Activated naive CD4-positive, alpha-beta T cell treated with anti-CD3 and anti-CD28 coated beads, Interleukin-2, amount 10 ng/mL, durations not matched to agents 7 days and 5 days (primary cell): Measurements from ENCODE around the gene BACH2.

Experiments used
- CTCF ChIA-PET: fragments of 350-600 bp; sonication (Branson Sonifier 250); formaldehyde crosslinking; loops from one replicate; lab custom pipeline; 2021; ENCODE audit warnings: antibody characterized with exemption; lab: Charles Lee
- DNase-seq: peaks from one replicate; pipeline ENCODE4 v3.0.0-alpha.2; 2020
- H3K27ac Mint-ChIP-seq: one replicate; pipeline ENCODE4 v1.8.0; 2021; ENCODE audit warnings: mild to moderate bottlenecking, moderate library complexity, mixed read lengths
- H3K27me3 Mint-ChIP-seq: one replicate; pipeline ENCODE4 v1.8.0; 2021; ENCODE audit warnings: mild to moderate bottlenecking, mixed read lengths
- H3K36me3 Mint-ChIP-seq: one replicate; pipeline ENCODE4 v1.8.0; 2021; ENCODE audit warnings: mixed read lengths
- H3K4me1 Mint-ChIP-seq: one replicate; pipeline ENCODE4 v1.8.0; 2021; ENCODE audit warnings: mixed read lengths
- H3K4me3 Mint-ChIP-seq: one replicate; pipeline ENCODE4 v1.8.0; 2021; ENCODE audit warnings: mild to moderate bottlenecking, moderate library complexity, mixed read lengths
- H3K9me3 Mint-ChIP-seq: one replicate; pipeline ENCODE4 v1.8.0; 2021; ENCODE audit warnings: mixed read lengths

BACH2 gene

GRCh38 chr6:89932245-89932802, 364.3 kb downstream of the BACH2 start:
- H3K36me3 Mint-ChIP-seq, result peaks cover 80% of the 10 kb centered on the region
- H3K27me3 Mint-ChIP-seq, result no peaks in the 10 kb centered on the region
- no peaks in the 10 kb centered on the region for H3K9me3 Mint-ChIP-seq
- CTCF ChIA-PET, result no interaction called here
- H3K4me1 Mint-ChIP-seq, result peaks cover 27% of the 10 kb centered on the region
- H3K4me3 Mint-ChIP-seq, result no peak overlapping the region
- no peak for DNase-seq
- no peak overlapping the region for H3K27ac Mint-ChIP-seq

DNA sequence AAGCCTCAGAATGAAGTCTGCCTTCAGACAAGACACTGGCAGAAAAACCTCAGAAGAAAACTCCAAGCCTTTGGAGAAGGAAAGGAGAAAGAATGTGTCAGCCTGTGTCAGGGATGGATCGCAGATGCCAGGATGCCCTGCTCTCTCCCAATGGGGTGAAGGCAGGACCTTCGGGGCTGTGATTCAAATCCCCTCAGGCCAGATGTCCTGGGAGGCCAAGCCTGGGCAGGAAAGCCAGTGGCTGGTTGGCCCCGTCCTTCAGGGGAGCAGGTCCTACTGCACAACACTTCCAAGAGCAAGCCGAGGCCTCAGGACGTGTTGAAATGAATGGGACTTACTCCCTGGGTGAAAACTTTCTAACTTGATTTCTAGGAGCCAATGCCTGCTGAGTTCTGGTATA, 365.9 kb downstream of the BACH2 start:
- CTCF ChIA-PET, result interaction anchor here (1.3 kb wide), 1 partner anchor 10 kb away, joined by 5 read pairs; no protein-coding TSS in a partner anchor
- peaks cover 41% of the 10 kb centered on the region for H3K4me1 Mint-ChIP-seq
- no peak overlapping the region for H3K27ac Mint-ChIP-seq
- no peak overlapping the region for H3K4me3 Mint-ChIP-seq
- H3K36me3 Mint-ChIP-seq, result peaks cover 74% of the 10 kb centered on the region
- DNase-seq, result no peak
- no peaks in the 10 kb centered on the region for H3K27me3 Mint-ChIP-seq
- no peaks in the 10 kb centered on the region for H3K9me3 Mint-ChIP-seq

- CTCF ChIA-PET, result no interaction called here
- no peak for DNase-seq
- H3K36me3 Mint-ChIP-seq, result peaks cover 69% of the 10 kb centered on the region
- H3K4me3 Mint-ChIP-seq, result no peak overlapping the region
- peaks cover 3% of the 10 kb centered on the region for H3K27me3 Mint-ChIP-seq
- H3K4me1 Mint-ChIP-seq, result peaks cover 44% of the 10 kb centered on the region
- H3K9me3 Mint-ChIP-seq, result peaks cover 2% of the 10 kb centered on the region
- H3K27ac Mint-ChIP-seq, result no peak overlapping the region
Measured at GRCh38 chr6:89928604-89929003, 368.0 kb downstream of the BACH2 start.

- Mint-ChIP-seq H3K4me3 (no peak overlapping the region), H3K4me1 (peaks cover 44% of the 10 kb centered on the region), H3K36me3 (peaks cover 63% of the 10 kb centered on the region), H3K27me3 (peaks cover 3% of the 10 kb centered on the region), H3K27ac (peak overlapping the region; percentile 60), H3K9me3 (peaks cover 2% of the 10 kb centered on the region)
- CTCF ChIA-PET, result interaction anchor here (0.7 to 1.1 kb wide), 2 partner anchors 12 to 15 kb away, joined by 3 read pairs; no protein-coding TSS in a partner anchor
- no peak for DNase-seq
Measured at GRCh38 chr6:89927791-89928550, 368.7 kb downstream of the BACH2 start.

DNA sequence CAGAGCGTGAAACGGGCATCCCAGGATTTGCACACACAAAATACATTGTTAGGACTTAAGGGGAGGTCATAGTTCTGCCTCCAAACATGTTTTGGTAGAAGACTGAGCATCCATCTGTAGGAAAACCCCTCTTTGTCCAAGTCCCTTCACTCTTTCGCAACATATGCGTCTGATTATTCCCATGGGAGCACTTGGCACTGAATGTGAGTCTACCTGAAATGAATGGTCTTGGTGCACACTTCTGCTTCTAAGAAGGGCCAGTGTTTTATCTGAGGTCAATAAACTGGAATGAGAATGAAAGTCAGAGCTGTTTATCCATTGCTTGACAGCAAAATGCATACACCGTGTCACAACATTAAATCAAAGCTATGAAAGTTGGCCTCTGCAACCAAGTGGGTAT, 369.4 kb downstream of the BACH2 start:
- Mint-ChIP-seq H3K36me3 (peaks cover 59% of the 10 kb centered on the region), H3K4me1 (peaks cover 44% of the 10 kb centered on the region), H3K4me3 (no peak overlapping the region), H3K27ac (peak overlapping the region; percentile 15), H3K27me3 (peaks cover 3% of the 10 kb centered on the region), H3K9me3 (peaks cover 2% of the 10 kb centered on the region)
- CTCF ChIA-PET, result interaction anchor here (0.7 to 1.1 kb wide), 2 partner anchors 13 to 16 kb away, joined by 3 read pairs; no protein-coding TSS in a partner anchor
- DNase-seq, result no peak

GRCh38 chr6:89925826-89926225, 370.8 kb downstream of the BACH2 start:
- Mint-ChIP-seq H3K9me3 (peaks cover 2% of the 10 kb centered on the region), H3K36me3 (peaks cover 46% of the 10 kb centered on the region), H3K27me3 (peaks cover 12% of the 10 kb centered on the region), H3K4me3 (no peak overlapping the region), H3K4me1 (peaks cover 46% of the 10 kb centered on the region), H3K27ac (peak overlapping the region; percentile 25)
- DNase-seq, result no peak
- CTCF ChIA-PET, result no interaction called here

- DNase-seq, result no peak
- CTCF ChIA-PET, result interaction anchor here (1.8 kb wide), 1 partner anchor 16 kb away, joined by 4 read pairs; no protein-coding TSS in a partner anchor
- Mint-ChIP-seq H3K27ac (no peak overlapping the region), H3K36me3 (peaks cover 32% of the 10 kb centered on the region), H3K27me3 (peaks cover 13% of the 10 kb centered on the region), H3K4me3 (no peak overlapping the region), H3K9me3 (peaks cover 2% of the 10 kb centered on the region), H3K4me1 (peaks cover 34% of the 10 kb centered on the region)
Measured at GRCh38 chr6:89924231-89924630, 372.4 kb downstream of the BACH2 start.

GRCh38 chr6:89921691-89922090, 375.0 kb downstream of the BACH2 start:
- H3K4me1 Mint-ChIP-seq, result peaks cover 14% of the 10 kb centered on the region
- CTCF ChIA-PET, result no interaction called here
- H3K4me3 Mint-ChIP-seq, result no peak overlapping the region
- no peak overlapping the region for H3K27ac Mint-ChIP-seq
- peaks cover 10% of the 10 kb centered on the region for H3K36me3 Mint-ChIP-seq
- H3K27me3 Mint-ChIP-seq, result peaks cover 18% of the 10 kb centered on the region
- DNase-seq, result no peak
- H3K9me3 Mint-ChIP-seq, result peaks cover 9% of the 10 kb centered on the region

DNA sequence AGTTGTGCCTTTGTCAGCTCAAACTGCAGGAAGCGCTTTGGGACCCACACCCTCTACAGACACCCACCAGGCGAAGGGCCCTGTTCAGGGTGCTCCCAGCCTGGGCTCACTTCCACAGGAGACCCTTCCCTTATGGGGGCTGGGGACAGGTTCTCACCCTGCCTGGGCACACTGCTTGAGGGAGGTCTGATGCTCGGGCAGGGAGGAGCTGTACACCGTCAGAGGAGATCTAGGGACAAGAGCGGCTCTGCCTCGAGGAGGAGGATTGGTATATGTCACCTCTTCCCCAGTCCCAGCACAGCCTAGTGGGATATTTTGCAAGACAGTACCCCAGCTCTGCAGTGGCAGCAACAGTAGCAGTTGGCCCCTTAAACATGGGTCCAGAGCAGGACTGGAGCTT, 375.4 kb downstream of the BACH2 start:
- H3K9me3 Mint-ChIP-seq, result peaks cover 13% of the 10 kb centered on the region
- peaks cover 12% of the 10 kb centered on the region for H3K36me3 Mint-ChIP-seq
- CTCF ChIA-PET, result interaction anchor here (1.4 kb wide), 1 partner anchor 19 kb away, joined by 3 read pairs; no protein-coding TSS in a partner anchor
- no peak overlapping the region for H3K27ac Mint-ChIP-seq
- peaks cover 10% of the 10 kb centered on the region for H3K4me1 Mint-ChIP-seq
- no peak overlapping the region for H3K4me3 Mint-ChIP-seq
- DNase-seq, result no peak
- H3K27me3 Mint-ChIP-seq, result peaks cover 18% of the 10 kb centered on the region

GRCh38 chr6:89917801-89918366, 378.8 kb downstream of the BACH2 start:
- H3K27me3 Mint-ChIP-seq, result peaks cover 15% of the 10 kb centered on the region
- peaks cover 5% of the 10 kb centered on the region for H3K36me3 Mint-ChIP-seq
- CTCF ChIA-PET, result no interaction called here

GRCh38 chr6:89917216-89917615, 379.4 kb downstream of the BACH2 start:
- H3K27ac Mint-ChIP-seq, result no peak overlapping the region
- no peak for DNase-seq
- peaks cover 17% of the 10 kb centered on the region for H3K27me3 Mint-ChIP-seq
- no peak overlapping the region for H3K4me3 Mint-ChIP-seq
- peaks cover 19% of the 10 kb centered on the region for H3K9me3 Mint-ChIP-seq
- CTCF ChIA-PET, result no interaction called here
- H3K4me1 Mint-ChIP-seq, result peaks cover 3% of the 10 kb centered on the region
- peaks cover 5% of the 10 kb centered on the region for H3K36me3 Mint-ChIP-seq

More at GRCh38 chr6:89917801-89918366, 378.8 kb downstream of the BACH2 start:
- DNase-seq, result no peak
- H3K9me3 Mint-ChIP-seq, result peaks cover 19% of the 10 kb centered on the region
- H3K4me3 Mint-ChIP-seq, result no peak overlapping the region
- H3K27ac Mint-ChIP-seq, result no peak overlapping the region
- peaks cover 3% of the 10 kb centered on the region for H3K4me1 Mint-ChIP-seq

GRCh38 chr6:89916136-89916920, 380.3 kb downstream of the BACH2 start:
- CTCF ChIA-PET, result no interaction called here
- peaks cover 3% of the 10 kb centered on the region for H3K4me1 Mint-ChIP-seq
- no peak overlapping the region for H3K27ac Mint-ChIP-seq
- peaks cover 19% of the 10 kb centered on the region for H3K9me3 Mint-ChIP-seq
- H3K27me3 Mint-ChIP-seq, result peaks cover 16% of the 10 kb centered on the region
- no peak for DNase-seq
- no peak overlapping the region for H3K4me3 Mint-ChIP-seq
- H3K36me3 Mint-ChIP-seq, result peaks cover 5% of the 10 kb centered on the region

DNA sequence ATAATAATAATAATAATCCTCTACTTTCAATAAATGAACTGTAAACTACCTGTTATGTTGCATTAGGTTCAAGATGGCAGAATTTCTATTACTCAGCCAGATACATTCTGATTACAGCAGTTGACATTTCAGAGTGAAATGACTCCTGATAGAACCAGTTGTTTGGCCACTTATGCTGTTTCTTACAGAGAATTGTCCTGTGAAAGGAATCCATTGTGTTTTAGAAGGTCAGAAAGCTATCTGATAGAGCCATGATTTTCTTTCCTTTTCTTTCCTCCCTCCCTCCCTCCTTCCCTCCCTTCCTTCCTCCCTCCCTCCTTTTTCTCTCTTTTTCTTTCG, 385.8 kb downstream of the BACH2 start:
- Mint-ChIP-seq H3K4me3 (no peak overlapping the region), H3K27ac (no peak overlapping the region), H3K36me3 (no peaks in the 10 kb centered on the region), H3K4me1 (peaks cover 11% of the 10 kb centered on the region), H3K9me3 (peaks cover 6% of the 10 kb centered on the region), H3K27me3 (peaks cover 13% of the 10 kb centered on the region)
- CTCF ChIA-PET, result no interaction called here
- DNase-seq, result no peak
